ENCODE results near the gene PUS10.
"Not testable (repeated sequence)": the region's sequence is repeated elsewhere in the genome, so short reads cannot be mapped to it uniquely, and the experiment has no call there.

- TF ChIP-seq POLR2A (IDR thresholded peaks at IDR 0.05; ENCODE audit: low read length); ZC3H11A (IDR thresholded peaks at IDR 0.05); CTCF (IDR thresholded peaks at IDR 0.05); CEBPB (IDR thresholded peaks at IDR 0.05); MAZ (IDR thresholded peaks at IDR 0.05; ENCODE audit: borderline replicate concordance, low read depth, low read length); TP53 (CRISPR knock-in tag; IDR thresholded peaks at IDR 0.05); E2F6 (IDR thresholded peaks at IDR 0.05; ENCODE audit: borderline replicate concordance, low read depth); ESRRA (IDR thresholded peaks at IDR 0.05; ENCODE audit: borderline replicate concordance, low read length); KDM1A (IDR thresholded peaks at IDR 0.05; ENCODE audit: low read depth); JUN (IDR thresholded peaks at IDR 0.05): not testable (repeated sequence)
- TF ChIP-seq, protein P1, sequence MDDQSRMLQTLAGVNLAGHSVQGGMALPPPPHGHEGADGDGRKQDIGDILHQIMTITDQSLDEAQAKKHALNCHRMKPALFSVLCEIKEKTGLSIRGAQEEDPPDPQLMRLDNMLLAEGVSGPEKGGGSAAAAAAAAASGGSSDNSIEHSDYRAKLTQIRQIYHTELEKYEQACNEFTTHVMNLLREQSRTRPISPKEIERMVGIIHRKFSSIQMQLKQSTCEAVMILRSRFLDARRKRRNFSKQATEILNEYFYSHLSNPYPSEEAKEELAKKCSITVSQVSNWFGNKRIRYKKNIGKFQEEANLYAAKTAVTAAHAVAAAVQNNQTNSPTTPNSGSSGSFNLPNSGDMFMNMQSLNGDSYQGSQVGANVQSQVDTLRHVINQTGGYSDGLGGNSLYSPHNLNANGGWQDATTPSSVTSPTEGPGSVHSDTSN (IDR thresholded peaks at IDR 0.05), result not testable (repeated sequence)
Measured at GRCh38 chr2:61036643-61037042, 18.6 kb upstream of the PUS10 start.

All from A549 (cell line).